Measurements from ENCODE around the gene LARP4. TPM values are rescaled to one million over a fixed set of nuclear protein-coding genes. Genes with fewer than 3 reads are reported as not detected.
A peak's percentile ranks its signal among the peaks of the same experiment; 100 is the strongest.

Gene LARP4
- total RNA-seq, 2 donors from 2014 or later: 21.5 to 24.4 TPM

DNA sequence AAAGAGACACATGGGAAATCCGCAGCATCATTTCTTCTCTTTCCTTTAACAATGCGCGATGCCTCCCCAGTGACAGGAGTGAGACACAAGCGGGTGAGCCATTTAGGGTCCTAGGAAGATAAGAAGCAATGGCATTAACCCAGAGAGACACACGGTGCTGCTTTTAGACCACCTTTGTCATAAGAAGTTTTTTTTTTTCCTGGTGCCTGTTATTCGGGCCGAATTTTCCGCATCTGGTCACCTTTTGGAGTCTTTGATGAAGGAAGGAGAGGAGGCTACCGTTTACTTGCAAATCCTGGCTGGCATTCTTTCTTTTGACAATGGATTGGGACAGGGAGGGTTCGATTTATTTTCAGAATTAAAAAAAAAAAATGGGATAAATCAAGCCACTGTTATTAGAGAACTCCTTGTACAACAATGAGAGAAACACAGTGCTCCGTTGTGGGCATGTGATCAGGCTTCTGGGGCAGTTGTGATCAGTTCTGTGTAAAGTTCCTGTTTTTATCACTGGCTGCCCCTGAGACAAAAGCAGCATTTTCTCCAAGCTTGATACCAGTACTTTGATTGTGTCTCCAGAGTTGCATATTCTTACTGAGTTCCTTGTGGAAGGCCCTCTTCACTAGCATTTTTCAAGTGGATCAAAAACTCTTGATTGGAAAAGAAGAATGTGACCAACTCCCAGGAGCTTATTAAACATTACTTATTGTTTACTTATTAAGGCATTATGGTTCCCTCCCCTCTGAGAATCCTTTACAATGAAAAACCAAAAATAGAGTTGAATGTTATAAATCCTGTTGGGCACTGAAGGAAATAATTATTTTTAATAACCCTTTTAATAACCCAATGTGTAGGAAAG, 105.2 kb downstream of the LARP4 start:
- H3K27me3 ChIP-seq: no peaks in the 10 kb centered on the region
- H3K4me1 ChIP-seq: peaks cover 51% of the 10 kb centered on the region
- H3K9me3 ChIP-seq: no peaks in the 10 kb centered on the region
- DNase-seq (peak in 3 of 4 donors; percentile 23 to 43 (median 38)), ATAC-seq (no peak)
- peak overlapping the region; percentile 32 to 97 (median 92) for H3K27ac ChIP-seq
- H3K4me3 ChIP-seq: peak overlapping the region; percentile 18 to 90
- intact Hi-C loops (cut with DNase I): no loop called here
- H3K36me3 ChIP-seq (replicated peaks in 1 of 2; ENCODE audit: insufficient read depth in 1 of 2, low read depth in 2 of 2): no peaks in the 10 kb centered on the region
- 1% methylated on average over 10 to 11 of the region's 11 CpGs for WGBS, 2 donors
- no peak for TF ChIP-seq POLR2A (IDR thresholded peaks at IDR 0.05)
- TF ChIP-seq, protein P1, sequence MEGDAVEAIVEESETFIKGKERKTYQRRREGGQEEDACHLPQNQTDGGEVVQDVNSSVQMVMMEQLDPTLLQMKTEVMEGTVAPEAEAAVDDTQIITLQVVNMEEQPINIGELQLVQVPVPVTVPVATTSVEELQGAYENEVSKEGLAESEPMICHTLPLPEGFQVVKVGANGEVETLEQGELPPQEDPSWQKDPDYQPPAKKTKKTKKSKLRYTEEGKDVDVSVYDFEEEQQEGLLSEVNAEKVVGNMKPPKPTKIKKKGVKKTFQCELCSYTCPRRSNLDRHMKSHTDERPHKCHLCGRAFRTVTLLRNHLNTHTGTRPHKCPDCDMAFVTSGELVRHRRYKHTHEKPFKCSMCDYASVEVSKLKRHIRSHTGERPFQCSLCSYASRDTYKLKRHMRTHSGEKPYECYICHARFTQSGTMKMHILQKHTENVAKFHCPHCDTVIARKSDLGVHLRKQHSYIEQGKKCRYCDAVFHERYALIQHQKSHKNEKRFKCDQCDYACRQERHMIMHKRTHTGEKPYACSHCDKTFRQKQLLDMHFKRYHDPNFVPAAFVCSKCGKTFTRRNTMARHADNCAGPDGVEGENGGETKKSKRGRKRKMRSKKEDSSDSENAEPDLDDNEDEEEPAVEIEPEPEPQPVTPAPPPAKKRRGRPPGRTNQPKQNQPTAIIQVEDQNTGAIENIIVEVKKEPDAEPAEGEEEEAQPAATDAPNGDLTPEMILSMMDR (IDR thresholded peaks at IDR 0.05): no peak

- no peaks in the 10 kb centered on the region for H3K27me3 ChIP-seq
These were observed 106.2 kb downstream of the LARP4 start for GRCh38 chr12:50506753-50507473.

GRCh38 chr12:50507474-50507838, 106.8 kb downstream of the LARP4 start:
- no peaks in the 10 kb centered on the region for H3K36me3 ChIP-seq (replicated peaks in 1 of 2; ENCODE audit: insufficient read depth in 1 of 2, low read depth in 2 of 2)
- no peaks in the 10 kb centered on the region for H3K27me3 ChIP-seq
- intact Hi-C loops (cut with DNase I): no loop called here
- H3K27ac ChIP-seq: peak overlapping the region in 1 of 4 donors; percentile 31
- WGBS, 2 donors: 74 to 78% methylated on average over 11 of the region's 11 CpGs
- H3K4me1 ChIP-seq: peaks cover 53% of the 10 kb centered on the region
- no peaks in the 10 kb centered on the region for H3K9me3 ChIP-seq
- ATAC-seq (no peak), DNase-seq (no peak)
- no peak overlapping the region for H3K4me3 ChIP-seq
- TF ChIP-seq, protein P1 (IDR thresholded peaks at IDR 0.05): no peak
- no peak for TF ChIP-seq POLR2A (IDR thresholded peaks at IDR 0.05)

More at GRCh38 chr12:50506753-50507473, 106.2 kb downstream of the LARP4 start:
- 4 to 9% methylated on average over 2 of the region's 2 CpGs for WGBS, 2 donors
- H3K36me3 ChIP-seq (replicated peaks in 1 of 2; ENCODE audit: insufficient read depth in 1 of 2, low read depth in 2 of 2): no peaks in the 10 kb centered on the region
- intact Hi-C loops (cut with DNase I): no loop called here
- peaks cover 53% of the 10 kb centered on the region for H3K4me1 ChIP-seq
- H3K27ac ChIP-seq: peak overlapping the region; percentile 31 to 97 (median 60)
- ATAC-seq (no peak), DNase-seq (no peak)
- no peak for TF ChIP-seq POLR2A (IDR thresholded peaks at IDR 0.05)
- TF ChIP-seq, protein P1 (IDR thresholded peaks at IDR 0.05): no peak
- H3K4me3 ChIP-seq: no peak overlapping the region
- no peaks in the 10 kb centered on the region for H3K9me3 ChIP-seq

- TF ChIP-seq, protein P1 (IDR thresholded peaks at IDR 0.05): no peak
- TF ChIP-seq POLR2A (IDR thresholded peaks at IDR 0.05): no peak
- intact Hi-C loops (cut with DNase I): no loop called here
- H3K4me1 ChIP-seq: peaks cover 53% of the 10 kb centered on the region
- no peaks in the 10 kb centered on the region for H3K9me3 ChIP-seq
- no peak overlapping the region for H3K27ac ChIP-seq
- H3K36me3 ChIP-seq (replicated peaks in 1 of 2; ENCODE audit: insufficient read depth in 1 of 2, low read depth in 2 of 2): no peaks in the 10 kb centered on the region
- DNase-seq: no peak
- 34 to 45% methylated on average over 2 of the region's 2 CpGs for WGBS, 2 donors
- H3K27me3 ChIP-seq: no peaks in the 10 kb centered on the region
- ATAC-seq: no peak
- no peak overlapping the region for H3K4me3 ChIP-seq
These were observed 107.2 kb downstream of the LARP4 start for GRCh38 chr12:50507930-50508329.
